GM21528 (cell line): ENCODE results near the gene LCN9.

Experiments
- ATAC-seq: cut with Tn5 transposase; IDR thresholded peaks from one replicate; pipeline ENCODE4 v1.9.1; 2021; ENCODE audit warnings: mild to moderate bottlenecking, moderate library complexity; ENCODE audit not compliant: unreplicated experiment, low FRiP score

LCN9 gene

DNA sequence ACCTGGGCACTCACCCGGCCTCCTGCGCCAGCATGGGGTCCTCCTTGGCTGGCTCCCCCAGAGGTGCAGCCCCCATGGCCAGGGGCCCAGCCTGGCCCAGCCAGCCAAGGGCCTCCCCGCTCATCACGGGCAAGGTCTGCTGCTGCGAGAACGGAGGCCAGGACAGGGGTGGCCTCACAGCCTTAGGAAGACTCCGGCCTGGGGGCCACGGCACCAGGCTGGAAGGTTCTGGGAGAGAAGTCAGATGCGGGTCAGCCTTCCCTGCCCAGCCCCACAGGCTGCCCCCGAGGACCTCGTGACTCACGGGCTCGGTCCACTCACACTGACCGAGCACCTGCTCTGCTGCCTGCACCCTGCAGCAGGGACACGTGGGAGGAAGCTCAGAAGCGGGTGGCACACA lies 31.9 kb downstream of the LCN9 start:
- ATAC-seq, result no peak

GRCh38 chr9:135695642-135696041 lies 32.5 kb downstream of the LCN9 start:
- ATAC-seq, result no peak

- ATAC-seq, result no peak
Measured at GRCh38 chr9:135696446-135696845, 33.3 kb downstream of the LCN9 start.

DNA sequence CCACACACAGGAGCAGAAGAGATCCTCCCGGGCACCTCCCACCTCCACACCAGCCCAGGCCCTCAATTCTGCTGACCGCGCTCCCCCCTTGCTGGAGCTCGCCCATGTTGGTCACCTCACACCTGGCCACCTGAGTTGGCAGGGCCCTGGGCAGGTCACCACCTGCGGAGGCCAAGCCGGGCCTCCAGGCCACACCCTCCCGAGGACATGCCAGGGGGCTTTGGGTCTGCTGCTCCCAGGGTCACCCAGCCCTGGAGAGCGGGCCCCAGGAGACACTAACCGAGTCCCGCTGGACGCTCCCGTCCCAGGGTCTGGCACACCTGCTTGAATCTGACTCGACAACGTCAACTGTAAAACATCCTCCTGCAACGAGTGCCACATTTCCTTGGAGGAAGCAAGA lies 34.1 kb downstream of the LCN9 start:
- no peak for ATAC-seq

GRCh38 chr9:135698236-135698635 lies 35.1 kb downstream of the LCN9 start:
- ATAC-seq, result no peak

DNA sequence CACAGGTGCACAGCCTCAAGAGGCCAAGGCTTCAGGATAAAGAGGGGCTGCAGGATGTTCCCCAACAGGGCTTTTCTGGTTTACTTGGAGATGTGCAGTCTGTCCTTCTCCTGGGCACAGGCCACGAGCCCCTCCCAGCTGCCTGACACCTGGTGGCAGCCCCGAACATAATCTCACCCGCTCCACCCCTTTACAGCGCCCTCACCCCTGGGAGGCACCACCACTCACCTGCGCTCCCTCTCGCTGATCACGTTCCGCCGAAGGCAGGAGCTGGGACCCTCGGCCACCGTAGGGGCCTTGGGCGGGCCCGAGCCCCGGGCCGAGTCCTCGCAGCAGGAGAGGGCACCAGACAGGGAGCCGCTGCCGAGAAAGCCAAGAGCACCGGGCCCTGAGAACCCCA lies 35.7 kb downstream of the LCN9 start:
- ATAC-seq, result no peak

GRCh38 chr9:135699440-135699839 lies 36.3 kb downstream of the LCN9 start, which contains the start of gene SOHLH1:
SOHLH1 (minus strand) TSS chr9:135699481; CDS start chr9:135699467, 14 bp downstream.
- ATAC-seq, result no peak

- no peak for ATAC-seq
Measured at GRCh38 chr9:135700525-135700924, 37.4 kb downstream of the LCN9 start.

DNA sequence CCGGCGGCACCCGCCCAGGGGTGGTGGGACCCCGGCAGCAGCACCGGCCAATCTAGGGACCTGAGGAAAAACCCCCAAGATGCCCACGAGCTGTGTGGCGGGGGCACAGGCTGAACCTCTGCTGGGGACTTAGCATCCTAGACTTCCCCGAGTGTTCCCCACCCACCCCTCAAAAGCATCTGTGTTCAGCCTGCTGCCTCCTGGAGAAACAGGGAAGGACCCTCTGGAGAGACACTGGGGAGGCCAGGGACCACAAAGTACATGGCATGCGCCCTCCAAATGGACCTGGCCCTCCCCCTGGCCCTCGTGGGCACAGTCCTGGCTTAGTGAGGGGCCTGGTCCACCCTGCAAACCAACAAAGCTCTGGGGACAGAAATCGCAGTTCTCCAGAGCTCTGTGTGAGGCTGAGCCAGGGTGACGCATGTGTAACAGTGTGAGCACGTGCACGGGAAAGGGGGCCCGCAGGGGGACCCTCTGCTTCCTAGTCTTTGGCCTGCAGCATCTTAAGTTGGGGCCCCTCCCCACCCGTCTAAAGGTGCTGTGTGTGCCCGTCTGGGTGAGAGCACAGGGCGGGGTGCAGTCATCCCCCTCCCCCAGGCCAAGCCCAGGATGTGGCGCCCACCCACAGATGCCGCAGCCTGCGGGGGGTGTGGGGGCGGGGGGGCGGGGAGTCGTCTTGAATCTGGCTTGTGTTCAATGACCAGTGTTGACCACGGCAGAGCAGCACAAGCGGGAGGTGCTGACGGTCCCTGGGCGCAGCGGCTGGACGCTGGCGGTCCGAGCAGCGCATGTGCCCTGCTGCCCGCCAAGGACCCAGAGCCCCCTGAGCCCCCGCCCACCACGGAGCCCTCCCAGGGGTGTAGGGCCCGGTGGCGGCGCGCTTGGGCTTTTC lies 38.2 kb downstream of the LCN9 start:
- ATAC-seq, result no peak

GRCh38 chr9:135701959-135702721 lies 39.0 kb downstream of the LCN9 start, which contains the start of gene KCNT1:
KCNT1 (plus strand) TSS chr9:135702185; CDS start chr9:135702259, 74 bp downstream.
- ATAC-seq, result no peak

GRCh38 chr9:135703726-135704125 lies 40.6 kb downstream of the LCN9 start:
- no peak for ATAC-seq

DNA sequence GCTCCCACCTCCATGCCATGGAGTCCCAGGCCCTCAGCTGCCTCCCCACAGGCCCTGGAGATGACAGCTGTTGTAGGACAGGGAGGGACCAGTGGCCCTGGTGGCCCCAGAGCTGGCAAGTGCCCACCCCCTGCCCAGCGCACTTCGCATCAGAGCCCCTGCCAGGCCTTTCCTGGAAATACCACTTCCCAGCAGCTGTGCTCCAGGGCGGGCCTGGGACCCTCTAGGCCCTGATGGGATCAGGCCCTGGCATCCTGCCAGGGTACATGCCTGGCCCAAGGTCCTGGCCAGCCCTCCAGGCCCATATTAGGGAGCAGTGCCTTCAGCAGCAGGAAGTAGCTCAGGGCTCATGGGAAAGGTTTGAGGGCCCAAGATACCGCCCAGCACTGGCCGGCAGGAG lies 41.4 kb downstream of the LCN9 start:
- ATAC-seq, result no peak

DNA sequence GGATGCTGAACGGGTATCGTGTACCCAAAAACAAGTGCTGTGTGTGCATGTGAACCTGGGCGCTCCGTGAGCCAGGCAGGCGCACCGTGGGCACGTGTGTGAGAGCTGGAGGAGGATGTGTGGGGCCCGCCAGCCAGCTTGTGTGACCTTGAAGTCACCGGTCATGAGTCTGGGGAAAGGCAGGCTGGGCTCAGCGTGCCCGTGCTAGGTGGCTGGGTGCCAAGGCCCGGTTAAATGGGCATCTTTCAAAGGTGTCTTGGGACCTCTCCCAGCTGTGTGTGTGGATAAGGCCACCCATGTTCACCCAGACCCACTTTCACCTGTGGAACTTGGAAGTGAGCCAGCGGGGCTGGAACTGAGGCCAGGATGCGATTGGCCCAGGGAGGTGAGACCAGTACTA lies 42.3 kb downstream of the LCN9 start:
- no peak for ATAC-seq

DNA sequence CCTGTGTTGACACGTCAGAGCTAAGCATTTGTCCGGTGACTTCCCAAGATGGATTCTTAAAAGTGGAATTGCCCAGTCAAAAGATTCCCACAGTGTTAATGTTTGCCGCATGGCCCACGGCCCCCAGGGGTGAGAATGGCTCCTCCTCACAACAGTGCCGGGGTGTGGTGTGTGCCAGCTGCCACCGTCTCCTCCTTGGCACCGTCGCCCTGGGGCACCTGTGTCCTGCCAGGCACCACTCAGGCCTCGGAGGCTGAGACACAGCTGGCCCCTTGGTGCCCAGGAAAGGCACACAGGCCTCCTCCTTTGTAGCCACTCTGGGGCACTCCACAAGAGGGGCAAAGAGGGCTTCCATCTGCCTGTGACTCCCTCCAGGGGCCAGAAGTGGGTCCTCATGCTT lies 43.2 kb downstream of the LCN9 start:
- ATAC-seq, result no peak

DNA sequence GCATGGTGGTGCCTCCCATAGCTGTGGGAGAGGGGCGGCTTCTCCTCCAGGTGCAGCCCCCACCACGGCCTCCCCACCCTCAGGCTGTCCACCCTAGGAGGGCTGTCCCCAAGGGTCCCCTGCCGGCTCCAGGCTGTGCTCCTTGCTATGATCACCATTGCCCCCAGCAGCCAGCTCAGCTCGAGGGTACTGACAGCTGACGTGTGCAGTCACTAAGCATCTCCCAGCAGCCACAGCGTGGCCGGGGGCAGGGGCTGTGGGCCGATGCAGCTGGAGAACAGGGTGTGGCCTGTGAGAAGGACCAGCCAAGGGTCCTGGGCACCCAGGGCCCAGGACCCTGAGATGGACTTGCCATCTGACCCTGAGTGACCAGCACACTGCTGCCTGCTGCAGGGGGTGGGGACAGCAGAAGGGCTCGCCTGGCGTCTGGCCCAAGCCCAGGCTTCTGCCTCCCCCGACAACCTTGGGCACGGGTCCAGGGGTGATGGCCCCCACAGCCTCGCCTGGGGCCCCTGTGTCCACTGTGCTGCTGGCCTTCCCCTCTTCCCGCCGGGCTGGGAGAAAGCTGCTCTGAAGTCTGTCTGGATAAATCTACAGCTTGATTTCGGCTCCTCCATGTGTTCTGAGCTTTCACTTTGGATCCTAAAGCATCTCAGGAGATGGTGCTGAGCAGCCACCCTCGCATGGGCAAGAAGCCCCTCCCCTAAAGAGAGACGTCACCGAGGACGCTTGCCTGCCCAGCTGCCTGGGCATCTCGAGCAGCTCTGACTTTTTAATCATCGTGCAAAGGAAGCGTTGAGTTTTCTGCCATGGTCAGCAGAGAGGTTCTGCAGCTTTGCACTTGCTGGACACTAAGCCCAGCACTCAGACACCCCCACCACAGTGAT lies 44.4 kb downstream of the LCN9 start:
- no peak for ATAC-seq

DNA sequence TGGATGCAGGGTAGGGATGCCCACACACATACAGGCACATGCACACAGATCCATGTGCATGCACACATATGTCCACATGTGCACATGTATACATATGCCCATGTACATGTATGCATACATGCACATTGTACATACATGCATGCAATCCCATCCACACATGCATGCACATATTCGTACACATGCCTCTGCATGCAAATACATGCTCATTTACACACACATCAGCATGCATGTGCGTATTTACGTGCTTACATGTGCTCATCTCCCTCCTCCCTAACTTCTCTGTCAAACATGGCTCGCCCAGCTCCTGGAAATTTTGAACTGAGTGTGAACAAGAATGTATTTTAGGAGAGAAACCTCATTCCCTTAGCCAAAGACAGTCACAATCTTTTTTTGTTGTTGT lies 45.1 kb downstream of the LCN9 start:
- ATAC-seq, result no peak

DNA sequence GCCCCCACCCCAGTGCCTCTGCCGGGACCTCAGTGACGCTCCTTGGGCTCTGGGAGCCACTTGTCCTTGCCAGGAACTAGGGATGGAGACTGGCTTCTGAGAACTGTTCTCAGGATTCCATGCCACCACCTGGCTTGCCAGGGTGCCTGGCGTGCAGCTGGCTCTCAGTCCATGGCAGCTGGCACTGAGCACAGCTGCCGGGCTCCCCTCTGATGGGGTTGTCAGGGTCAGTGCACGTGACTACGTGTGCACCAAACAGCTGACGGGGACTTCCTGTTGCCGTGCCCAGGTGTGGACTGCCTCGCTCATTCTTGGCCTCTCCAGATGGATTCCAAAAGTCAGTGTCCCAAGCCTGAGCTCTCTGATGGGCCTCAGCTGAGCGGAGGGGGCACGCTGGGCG lies 48.3 kb downstream of the LCN9 start:
- no peak for ATAC-seq

DNA sequence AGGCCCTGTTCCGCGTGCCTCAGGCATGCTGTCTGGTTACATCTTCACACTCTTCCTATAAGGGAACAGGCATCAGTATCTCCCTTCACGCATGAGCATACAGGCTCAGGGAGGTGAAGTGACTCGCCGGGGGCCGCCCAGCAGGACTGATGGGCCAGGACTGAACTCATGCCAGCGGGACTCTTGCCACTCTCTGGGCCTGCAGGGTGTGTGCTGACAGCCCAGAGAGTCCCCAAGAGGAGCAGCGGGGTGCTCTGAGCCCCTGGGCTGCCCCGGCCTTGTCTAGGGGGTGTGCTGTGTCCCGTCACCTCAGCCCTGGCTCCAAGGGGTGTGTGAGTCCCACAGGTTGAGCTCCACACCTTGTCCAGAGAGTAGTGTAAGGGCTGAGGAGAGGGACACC lies 48.8 kb downstream of the LCN9 start:
- ATAC-seq, result no peak

GRCh38 chr9:135712613-135713295 lies 49.6 kb downstream of the LCN9 start:
- ATAC-seq, result no peak
